ENCODE data around the gene CERS6.

Gene CERS6

GRCh38 chr2:168568476-168569267 is 112.6 kb downstream of the CERS6 start:
- DNase-seq (ENCODE audit: low spot score), result no peak

- no peak for DNase-seq (ENCODE audit: low spot score)
Measured at GRCh38 chr2:168571061-168571460, 115.0 kb downstream of the CERS6 start.

- DNase-seq (ENCODE audit: low spot score), result no peak
Measured at GRCh38 chr2:168573128-168573903, 117.2 kb downstream of the CERS6 start.

- no peak for DNase-seq (ENCODE audit: low spot score)
Measured at GRCh38 chr2:168574856-168575630, 119.0 kb downstream of the CERS6 start.

GRCh38 chr2:168577885-168578284 is 121.8 kb downstream of the CERS6 start:
- DNase-seq (ENCODE audit: low spot score), result no peak

- DNase-seq (ENCODE audit: low spot score), result no peak
Measured at GRCh38 chr2:168583064-168583709, 127.1 kb downstream of the CERS6 start.

- DNase-seq (ENCODE audit: low spot score), result no peak
Measured at GRCh38 chr2:168583710-168584521, 127.8 kb downstream of the CERS6 start.

- no peak for DNase-seq (ENCODE audit: low spot score)
Measured at GRCh38 chr2:168584911-168585310, 128.8 kb downstream of the CERS6 start.

- no peak for DNase-seq (ENCODE audit: low spot score)
Measured at GRCh38 chr2:168585700-168586099, 129.6 kb downstream of the CERS6 start.

GRCh38 chr2:168587307-168587706 is 131.2 kb downstream of the CERS6 start:
- DNase-seq (ENCODE audit: low spot score), result no peak

GRCh38 chr2:168589236-168590211 is 133.5 kb downstream of the CERS6 start:
- no peak for DNase-seq (ENCODE audit: low spot score)

- DNase-seq (ENCODE audit: low spot score), result no peak
Measured at GRCh38 chr2:168592181-168592831, 136.2 kb downstream of the CERS6 start.

GRCh38 chr2:168593713-168594112 is 137.6 kb downstream of the CERS6 start:
- DNase-seq (ENCODE audit: low spot score), result no peak

GRCh38 chr2:168594778-168595177 is 138.7 kb downstream of the CERS6 start:
- DNase-seq (ENCODE audit: low spot score), result no peak

- no peak for DNase-seq (ENCODE audit: low spot score)
Measured at GRCh38 chr2:168596881-168597655, 141.0 kb downstream of the CERS6 start.

GRCh38 chr2:168599738-168600137 is 143.7 kb downstream of the CERS6 start:
- DNase-seq (ENCODE audit: low spot score), result no peak

GRCh38 chr2:168600949-168601348 is 144.9 kb downstream of the CERS6 start:
- DNase-seq (ENCODE audit: low spot score), result no peak

GRCh38 chr2:168601741-168602140 is 145.7 kb downstream of the CERS6 start:
- no peak for DNase-seq (ENCODE audit: low spot score)

GRCh38 chr2:168602379-168602778 is 146.3 kb downstream of the CERS6 start:
- DNase-seq (ENCODE audit: low spot score), result no peak
